Measurements from ENCODE around the gene MYLK4.

DNA sequence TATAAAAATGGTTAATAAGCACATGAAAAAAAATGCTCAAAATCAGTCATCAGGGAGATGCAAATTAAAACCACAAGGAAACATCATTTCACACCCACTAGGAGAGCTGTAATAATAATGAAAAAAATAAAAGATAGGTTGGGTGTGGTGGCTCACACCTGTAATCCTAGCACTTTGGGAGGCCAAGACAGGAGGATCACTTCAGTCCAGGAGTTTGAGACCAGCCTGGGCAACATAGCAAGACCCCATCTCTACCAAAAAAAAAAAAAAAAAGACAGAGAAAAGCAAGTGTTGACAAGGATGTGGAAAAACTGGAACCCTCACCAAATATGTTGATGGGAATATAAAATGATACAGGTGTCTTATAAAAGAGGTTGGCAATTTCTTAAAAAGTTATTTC is 3.0 kb upstream of the MYLK4 start:
- TF ChIP-seq CTCF (IDR thresholded peaks at IDR 0.05): no peak
- no peak for TF ChIP-seq POLR2A (IDR thresholded peaks at IDR 0.05)
- TF ChIP-seq POLR2AphosphoS5 (IDR thresholded peaks at IDR 0.05): no peak
- no peak for TF ChIP-seq EP300 (IDR thresholded peaks at IDR 0.05; ENCODE audit: low read depth)

Data from transverse colon (tissue), 4 donors.